Fibroblast of the conjunctiva (primary cell): Measurements from ENCODE around the gene ZFP62.
A peak's percentile ranks its signal among the peaks of the same experiment; 100 is the strongest.

Source experiments
- DNase-seq: peaks from one replicate; pipeline ENCODE4 v3.0.0-alpha.2; 2010; ENCODE audit warnings: low read depth

ZFP62 gene

DNA sequence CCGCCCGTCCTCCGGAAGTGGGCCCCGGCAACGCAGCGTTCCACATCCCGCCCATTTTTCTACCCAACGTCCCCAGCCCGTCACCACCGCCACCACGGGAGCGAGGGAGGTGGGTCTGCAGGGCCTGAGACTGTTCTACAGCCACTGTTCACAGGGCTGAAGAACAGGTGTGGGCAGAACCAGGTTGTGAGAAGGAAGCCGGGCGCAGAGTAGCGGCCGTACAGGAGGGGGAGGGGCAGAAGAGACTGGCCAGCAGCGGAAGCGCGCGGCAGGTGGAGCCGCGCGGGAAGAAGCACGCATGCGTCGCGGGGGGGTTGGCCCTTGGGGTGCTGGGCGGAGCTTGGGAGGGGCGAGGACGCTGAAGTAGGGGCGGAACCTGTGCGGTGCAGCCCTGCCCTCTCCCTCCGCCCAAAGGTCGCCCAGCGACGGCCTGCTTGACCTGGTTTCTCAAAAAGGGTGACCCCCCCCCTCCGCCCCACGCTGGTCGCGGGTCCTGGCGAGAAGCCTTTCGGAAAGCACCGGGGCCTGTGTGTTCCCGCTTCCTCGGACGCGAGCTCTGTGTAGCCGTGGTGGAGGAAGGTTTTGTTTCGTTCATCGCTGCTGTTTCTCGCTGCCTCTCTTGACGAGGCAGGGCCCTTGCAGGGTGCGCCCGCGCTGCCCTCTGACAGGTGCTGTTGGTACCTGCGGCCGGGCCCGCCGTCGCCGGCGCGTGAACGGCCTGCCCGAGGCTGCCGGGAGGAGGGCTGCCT lies 50.7 kb downstream of the ZFP62 start:
- DNase-seq, result peak; percentile 91

DNA sequence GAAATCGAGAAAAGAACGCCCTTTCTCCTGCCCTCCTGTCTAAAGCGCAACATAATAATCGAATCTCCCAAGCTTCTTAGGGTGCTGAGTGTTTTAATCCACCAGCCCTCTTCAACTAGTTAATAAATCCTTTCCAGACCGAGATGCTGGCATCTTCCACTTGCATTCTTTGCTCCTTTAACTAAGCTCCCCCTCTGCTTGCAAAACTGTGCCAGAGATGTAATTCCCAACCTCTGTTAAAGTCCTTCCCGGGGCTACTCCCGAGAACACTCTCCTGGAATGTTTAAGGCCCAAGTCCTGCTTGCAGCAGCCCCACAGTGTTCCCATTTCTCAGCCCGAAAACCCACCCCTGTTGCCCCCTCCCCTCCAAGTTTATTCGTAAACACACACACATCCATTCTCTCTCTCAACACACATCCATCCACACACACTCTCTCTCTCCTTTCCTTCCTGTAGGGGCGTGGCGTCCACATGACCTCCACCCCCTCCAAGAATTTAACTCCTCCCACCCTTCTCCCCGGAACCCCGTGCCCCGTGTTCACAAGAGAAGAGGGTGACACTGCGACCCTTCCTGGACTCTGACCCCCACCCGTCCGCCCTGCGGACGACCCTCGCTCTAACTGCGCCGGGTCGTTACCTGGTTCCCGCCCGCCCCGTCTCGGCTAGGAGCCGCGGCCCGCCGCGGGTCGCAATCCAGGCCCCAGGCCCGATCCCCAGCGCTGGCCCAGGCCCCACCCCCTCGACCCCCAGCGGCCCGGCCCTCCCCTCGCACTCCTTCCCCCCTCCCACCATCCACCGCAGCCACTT lies 51.5 kb downstream of the ZFP62 start:
- DNase-seq, result peak; percentile 86

DNA sequence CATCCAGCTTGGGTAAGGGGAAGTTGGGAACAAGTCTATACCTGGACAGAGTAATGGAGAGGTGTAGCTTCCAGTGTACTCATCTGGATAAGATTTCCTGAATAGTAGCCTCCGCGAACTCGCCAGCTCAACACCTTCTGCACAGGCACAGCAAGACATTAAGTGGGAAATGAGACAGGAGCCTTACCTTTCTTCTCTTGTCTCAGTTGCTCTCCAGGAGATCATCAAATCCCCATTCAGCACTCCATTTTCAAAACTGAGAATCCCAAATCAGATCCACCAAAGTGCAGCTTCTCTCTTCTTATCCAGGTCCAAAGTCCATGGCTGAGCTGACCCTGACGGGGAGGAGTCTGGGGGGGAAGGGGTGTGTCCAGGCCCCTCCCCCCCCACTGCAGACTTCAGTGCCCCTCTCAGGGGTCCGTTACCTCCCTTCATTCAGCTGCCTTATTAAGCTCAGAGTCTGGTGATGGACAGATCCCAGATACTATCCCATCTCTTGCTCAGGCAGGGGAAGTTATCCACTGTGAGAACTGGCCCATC lies 52.5 kb downstream of the ZFP62 start:
- DNase-seq, result no peak

DNA sequence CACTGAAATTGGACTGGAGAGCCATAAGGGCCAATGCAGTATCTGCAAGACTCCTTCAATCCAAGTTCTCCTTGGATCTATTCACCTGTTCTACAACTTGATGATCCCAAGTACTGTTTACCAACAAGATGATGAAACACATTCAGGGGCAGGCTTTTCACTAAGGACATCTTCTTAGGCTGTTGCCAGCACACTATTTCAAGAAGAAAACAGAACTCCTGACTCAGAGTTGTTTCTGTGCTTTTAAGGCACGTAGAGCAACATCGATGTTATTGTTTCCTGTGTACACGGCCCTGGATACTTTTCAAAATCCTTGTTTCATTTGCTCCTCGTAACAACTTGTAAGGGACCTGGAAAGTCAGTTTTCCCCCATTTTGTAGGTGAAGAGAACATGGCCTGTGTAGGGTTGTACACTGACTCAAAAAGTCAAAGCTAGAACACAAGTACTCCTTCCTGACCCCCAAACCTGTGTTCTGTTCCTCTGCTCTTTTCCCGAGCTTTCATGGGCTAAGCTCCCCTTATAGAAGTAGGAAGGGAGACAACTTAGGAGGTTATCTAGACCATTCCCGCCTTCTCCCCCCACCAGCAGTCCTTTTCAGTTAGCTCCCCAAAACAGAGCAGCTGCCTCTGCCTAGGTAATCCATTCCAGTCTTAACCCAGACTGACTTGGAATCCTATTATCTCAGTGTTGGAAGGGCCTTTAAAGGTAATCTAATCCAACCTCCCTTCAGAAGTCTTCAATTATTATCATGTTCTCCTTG lies 53.2 kb downstream of the ZFP62 start:
- DNase-seq, result no peak

DNA sequence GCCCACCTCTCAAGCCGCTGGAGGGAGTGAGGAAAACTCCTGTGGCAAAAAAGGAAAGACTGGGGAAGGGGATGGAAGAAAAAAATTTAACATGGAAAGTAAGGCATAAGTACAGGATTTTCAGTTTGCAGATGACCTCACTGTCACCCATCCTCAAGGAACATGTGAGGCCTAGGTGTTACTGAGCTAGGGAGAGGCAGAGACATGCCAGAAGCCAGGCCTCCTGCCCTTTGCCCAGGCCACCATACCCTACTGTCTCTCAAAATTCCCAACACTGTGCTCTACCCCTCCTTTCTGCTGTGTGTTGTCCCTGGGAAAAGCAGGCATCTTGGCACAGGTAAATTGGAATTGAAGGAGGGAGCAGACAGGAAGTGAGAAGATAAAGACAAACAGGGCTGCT lies 54.0 kb downstream of the ZFP62 start:
- no peak for DNase-seq

DNA sequence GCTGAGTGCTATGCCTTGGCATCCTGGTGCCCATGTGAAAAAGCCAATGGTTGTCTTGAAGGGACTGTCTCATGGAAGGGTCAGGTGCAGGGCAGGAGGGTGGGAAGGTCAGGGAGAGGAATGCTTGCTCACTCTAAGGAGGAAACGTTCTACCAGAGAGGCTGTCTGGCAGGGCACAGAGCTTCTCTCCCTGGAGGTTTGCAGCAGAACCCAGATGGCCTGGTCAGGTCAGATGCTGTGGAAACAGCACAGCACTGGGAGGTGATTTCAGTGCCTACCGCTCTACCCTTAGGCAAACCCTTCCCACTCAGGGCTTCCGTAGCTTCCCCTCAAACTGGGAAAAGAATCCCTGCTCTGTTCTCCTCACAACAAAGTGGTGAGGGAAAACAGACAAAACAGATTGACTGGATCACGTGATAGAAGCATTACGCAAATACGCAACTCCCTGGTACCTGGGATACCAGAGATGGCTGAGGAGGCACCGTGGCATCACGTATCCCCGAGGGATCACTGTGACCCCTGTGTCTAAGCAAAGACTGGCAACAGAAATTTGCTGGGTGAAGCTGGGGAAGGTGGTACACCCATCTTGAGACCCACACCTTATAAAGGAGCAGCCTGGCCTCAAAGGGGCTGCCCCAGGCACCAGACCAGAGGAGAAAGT lies 54.6 kb downstream of the ZFP62 start:
- DNase-seq, result no peak

DNA sequence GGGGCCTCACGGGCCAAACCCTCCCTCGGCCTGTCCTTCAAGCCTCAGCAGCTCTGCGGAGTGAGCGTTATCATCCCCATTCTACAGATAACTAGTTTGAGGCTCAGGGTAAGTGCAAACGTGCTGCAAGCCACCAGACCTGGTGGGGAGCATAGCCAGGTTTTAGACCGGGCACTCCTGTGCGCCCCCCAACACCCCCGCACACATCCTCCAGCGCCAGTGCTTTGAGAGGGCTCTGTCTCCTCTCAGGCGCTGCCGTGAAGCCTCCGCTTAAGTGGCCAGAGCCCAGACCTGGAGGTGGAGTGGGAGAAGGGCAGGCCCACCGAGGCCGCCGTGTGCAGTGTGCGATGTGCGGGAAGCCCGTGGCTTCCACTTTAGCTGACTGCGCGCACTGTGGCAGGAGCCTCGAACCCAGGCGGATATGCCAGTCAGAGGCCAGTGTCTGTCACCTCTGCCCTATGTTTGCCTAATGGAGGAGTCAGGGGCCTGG lies 56.9 kb downstream of the ZFP62 start:
- DNase-seq, result no peak

DNA sequence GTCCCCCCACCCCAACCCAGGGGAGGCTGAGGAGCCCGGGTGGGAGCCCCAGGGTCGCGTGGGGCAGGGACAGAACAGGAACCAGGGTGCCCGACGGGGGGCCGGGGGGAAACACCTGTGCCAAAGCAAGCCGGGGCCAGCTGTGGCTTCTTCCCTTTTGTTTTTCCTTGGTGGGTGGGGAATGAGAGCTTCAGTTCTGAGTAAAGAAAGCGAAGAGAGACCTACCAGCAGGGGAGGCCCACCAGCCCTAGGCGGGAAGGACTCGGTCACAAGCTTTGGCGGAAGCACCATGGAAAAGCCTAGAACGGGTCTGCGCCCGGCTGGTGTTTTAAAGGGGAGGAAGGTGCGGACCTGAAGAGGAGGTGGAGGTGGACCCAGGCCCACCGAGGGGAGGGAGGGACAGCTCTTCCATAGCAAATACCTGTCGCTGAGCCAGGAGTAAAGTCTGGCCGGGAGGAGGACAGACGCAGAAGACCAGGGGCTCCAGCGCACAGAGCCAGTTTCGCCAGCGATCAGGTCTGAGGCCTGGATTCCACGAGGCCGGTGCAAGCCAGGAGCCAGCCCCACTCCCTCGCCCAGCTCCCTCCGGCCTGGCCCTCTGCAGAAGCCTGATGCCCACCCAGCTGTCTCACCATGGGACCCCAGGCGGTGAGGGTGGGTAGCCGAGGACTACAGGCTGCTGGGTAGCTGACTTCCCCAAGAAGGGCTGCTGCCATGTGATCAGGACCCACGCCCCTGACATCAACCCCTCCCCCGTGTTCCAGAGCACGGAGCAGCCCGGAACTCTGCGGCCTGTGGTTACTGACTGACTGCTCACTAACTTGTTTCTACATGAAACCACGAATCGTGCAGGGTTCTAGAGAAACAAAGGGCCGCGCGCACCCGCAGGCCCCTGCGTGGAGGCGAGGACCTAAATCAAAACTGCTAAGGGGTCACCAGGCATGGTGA lies 57.6 kb downstream of the ZFP62 start:
- no peak for DNase-seq

DNA sequence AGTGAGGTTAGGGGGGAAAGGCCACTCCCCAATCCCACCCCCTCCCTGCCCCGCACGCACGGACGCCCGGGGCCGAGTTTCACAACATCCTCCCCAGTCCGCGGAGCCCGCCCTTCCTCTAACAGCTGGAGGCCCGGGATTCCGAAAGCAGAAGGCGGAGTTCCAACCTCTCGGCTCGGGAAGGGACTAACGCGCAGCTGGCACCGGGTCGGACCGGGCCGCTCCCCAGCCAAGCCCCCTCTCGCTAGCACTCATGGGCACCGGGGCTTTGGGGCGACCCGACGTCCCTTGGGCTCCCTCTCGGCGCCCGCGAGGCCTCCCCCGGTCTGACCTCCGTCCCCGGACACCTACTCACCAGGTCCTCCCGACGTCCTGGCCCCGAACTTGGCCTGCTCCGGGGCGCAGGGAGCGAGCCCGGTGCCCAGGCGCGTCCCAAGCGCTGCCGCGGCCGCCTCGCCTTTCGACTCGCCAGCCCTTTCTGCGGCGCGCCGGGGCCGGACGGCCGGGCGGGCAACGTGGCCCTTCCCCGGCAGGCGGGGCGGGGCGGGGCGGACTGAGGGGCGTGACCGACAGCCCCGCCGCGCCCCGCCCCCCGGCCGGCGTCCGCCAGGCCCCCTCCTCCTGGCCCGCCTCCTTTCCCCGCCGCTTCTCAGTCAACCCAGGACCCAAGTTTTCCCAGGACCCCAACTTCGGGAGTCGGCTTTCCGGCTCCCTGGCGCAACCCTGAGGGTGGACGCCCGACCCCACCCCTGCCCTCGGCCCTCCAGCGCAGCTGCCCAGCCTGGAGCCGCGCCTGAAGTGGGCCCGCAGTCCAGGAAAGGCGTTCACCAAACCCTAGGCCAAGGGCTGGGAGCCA lies 58.5 kb downstream of the ZFP62 start, which contains the start of gene MGAT1:
Gene MGAT1, minus strand, starts transcription at position 482 of the 856 bp plus-strand sequence. CDS start 9,835 bp downstream, outside the sequence.
- DNase-seq, result peak; percentile 62

DNA sequence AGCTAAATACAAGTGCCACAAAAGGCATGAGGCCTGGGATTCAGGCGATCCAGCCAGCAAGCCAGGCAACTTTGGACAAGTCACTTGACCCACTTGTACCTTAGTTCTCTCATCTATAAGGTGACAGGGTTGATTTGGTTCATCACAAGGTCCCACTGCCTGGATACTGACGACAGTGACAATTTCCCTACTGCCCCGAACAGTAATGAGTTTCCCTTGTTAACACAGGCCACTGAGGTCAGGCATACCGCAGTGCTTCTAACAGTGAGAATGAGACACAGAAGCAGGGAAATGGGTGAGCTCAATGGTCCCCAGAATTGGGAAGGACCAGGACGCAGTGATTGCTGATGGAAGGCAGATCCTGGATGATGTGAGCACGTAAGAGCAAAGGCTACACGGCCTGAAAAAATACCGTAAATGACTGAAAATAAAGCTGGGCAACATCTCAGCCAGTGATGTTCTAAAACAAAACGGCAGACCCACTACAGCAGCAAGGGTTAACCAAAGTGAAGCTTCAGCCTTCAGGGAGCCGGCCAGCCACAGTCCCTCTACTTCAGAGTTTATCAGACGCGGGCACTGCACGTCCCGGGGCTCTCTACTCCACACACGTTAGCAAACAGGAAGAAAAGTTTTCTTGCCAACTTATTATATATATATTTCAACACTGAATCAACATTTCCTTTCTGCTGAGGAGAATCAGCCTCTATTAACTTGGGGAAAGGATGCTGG lies 59.3 kb downstream of the ZFP62 start:
- DNase-seq, result no peak

DNA sequence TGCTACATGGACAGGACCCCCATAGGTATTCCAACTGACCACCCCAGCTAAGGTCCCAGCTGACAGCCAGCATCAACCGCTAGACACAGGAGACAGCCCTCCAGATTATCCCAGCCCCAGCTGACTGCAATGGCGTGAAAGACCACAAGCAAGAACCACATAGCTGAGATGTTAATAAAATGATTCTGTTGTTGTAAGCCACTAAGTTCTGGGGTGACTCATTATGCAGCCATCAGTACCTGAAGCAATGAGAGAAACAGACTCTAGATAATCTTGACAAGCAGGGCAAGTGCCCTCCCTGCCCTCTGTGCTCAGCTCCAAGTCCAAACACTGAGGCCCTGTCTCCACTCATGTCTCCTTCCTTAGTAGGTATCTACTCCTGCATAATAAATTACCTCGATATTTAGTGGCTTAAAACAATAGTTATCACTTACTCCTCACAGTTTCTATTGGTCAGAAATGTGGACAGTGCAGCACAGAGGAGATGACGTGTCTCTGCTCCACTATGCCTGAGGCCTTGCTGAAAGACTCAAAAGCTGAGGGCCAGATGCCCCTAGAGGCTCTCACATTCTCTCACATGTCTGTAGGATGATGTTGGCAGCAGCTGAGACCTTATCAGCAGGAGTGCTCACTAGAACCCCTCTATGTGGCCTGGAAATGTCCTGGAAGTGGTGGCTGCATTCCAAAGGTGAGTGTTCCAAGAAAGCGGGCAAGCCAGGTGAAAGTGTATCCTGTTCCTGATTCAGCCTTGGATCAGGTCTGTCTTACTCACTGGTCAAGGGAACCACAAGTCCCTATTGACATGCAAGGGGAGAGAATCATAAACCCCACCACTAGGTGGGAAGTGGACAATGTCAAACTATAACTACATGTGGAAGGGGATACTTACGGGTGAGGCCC lies 60.9 kb downstream of the ZFP62 start:
- DNase-seq, result no peak

DNA sequence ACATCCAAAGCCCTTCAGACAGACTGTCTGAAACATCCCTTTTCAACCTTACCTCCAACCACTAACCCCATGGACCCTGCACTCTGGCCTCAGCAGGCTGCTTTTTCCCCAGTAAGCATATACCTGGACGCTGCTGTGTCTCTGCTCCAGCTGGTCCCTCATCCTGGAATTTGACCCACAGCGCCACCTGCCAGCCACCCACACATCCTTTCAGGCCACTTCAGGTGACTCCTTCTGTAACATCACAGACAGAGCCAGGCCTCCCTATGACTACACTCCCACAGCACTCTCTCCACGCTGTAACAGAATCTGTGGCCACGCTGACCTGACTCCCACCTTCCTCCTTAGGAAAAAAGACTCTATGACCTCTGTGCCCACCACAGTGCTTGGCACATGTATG lies 61.9 kb downstream of the ZFP62 start:
- DNase-seq, result no peak

DNA sequence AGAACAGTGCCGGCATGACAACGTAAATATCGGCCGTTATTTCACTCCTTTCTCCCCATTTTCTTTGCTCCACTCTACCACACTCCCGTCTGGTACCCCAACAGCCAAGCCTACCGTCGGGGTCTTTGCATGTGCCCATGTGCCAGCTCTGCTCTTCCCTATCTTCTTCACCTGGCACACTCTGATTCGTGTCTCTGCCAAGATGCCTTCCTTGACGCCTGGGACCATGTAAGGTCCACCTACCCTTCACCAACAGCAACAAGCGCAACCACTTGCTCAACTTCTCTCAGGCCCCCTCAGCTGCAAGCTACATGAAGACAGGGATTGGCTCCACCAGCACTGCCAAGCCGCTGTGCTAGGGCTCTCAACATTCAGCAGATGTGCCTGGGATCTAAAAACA lies 62.9 kb downstream of the ZFP62 start:
- no peak for DNase-seq
